SU-DHL-6 (cell line): ENCODE measurements around the gene CUBN.

Experiments
- H2AFZ ChIP-seq: fragments of 200-600 bp; sonication (generic); 2 replicates; pipeline ENCODE4 v1.6.1; 2014; ENCODE audit warnings: low read depth, mild to moderate bottlenecking, moderate library complexity, mixed read lengths, antibody characterized with exemption, low read length; ENCODE audit not compliant: severe bottlenecking
- H3F3A ChIP-seq: fragments of 200-600 bp; shearing (Covaris generic); 2 replicates; pipeline ENCODE4 v1.6.0; 2016; ENCODE audit warnings: antibody characterized with exemption, mild to moderate bottlenecking; ENCODE audit not compliant: insufficient read depth
- H3K27ac ChIP-seq: fragments of 200-600 bp; sonication (generic); 2 replicates; pipeline ENCODE4 v1.5.1; 2016; ENCODE audit warnings: low read depth, mild to moderate bottlenecking, low read length, moderate library complexity, mixed read lengths
- H3K27me3 ChIP-seq: fragments of 200-600 bp; sonication (generic), shearing (Covaris generic); 2 replicates; pipeline ENCODE4 v1.6.0; 2014; ENCODE audit warnings: mild to moderate bottlenecking, low read length
- H3K36me3 ChIP-seq: fragments of 200-600 bp; sonication (generic); 2 replicates; pipeline ENCODE4 v1.6.1; 2014; ENCODE audit warnings: mild to moderate bottlenecking, low read length, mixed read lengths
- H3K4me2 ChIP-seq: fragments of 300-600, 200-600 bp; shearing (Covaris generic), sonication (generic); 2 replicates; pipeline ENCODE4 v1.6.0; 2014; ENCODE audit warnings: low read length, low read depth, mild to moderate bottlenecking; ENCODE audit not compliant: poor library complexity, severe bottlenecking
- H3K4me3 ChIP-seq: fragments of 200-600 bp; sonication (generic); 2 replicates; pipeline ENCODE4 v1.5.1; 2014; ENCODE audit warnings: antibody characterized with exemption, low read length, mild to moderate bottlenecking, mixed read lengths; ENCODE audit not compliant: insufficient read depth, poor library complexity, severe bottlenecking
- H3K79me2 ChIP-seq: fragments of 200-600 bp; sonication (generic); 2 replicates; pipeline ENCODE4 v1.6.1; 2014; ENCODE audit warnings: mild to moderate bottlenecking, low read length, moderate library complexity; ENCODE audit not compliant: insufficient read depth
- H3K9ac ChIP-seq: fragments of 200-600 bp; sonication (generic); 2 replicates; pipeline ENCODE4 v1.7.0; 2014; ENCODE audit warnings: mild to moderate bottlenecking, low read length
- H3K9me2 ChIP-seq: fragments of 200-600 bp; sonication (generic); replicated peaks from 2 replicates; pipeline ENCODE4 v1.6.1; 2014; ENCODE audit warnings: low read length; ENCODE audit not compliant: insufficient read depth
- H3K9me3 ChIP-seq: fragments of 200-600 bp; sonication (generic); 2 replicates; pipeline ENCODE4 v1.6.1; 2014; ENCODE audit warnings: low read length, mixed read lengths; ENCODE audit not compliant: insufficient read depth
- H4K20me1 ChIP-seq: fragments of 200-600 bp; sonication (generic); 2 replicates; pipeline ENCODE4 v1.6.1; 2014; ENCODE audit warnings: low read depth, mild to moderate bottlenecking, antibody characterized with exemption, low read length, moderate library complexity, mixed read lengths
- EZH2phosphoT487 ChIP-seq: fragments of 200-600 bp; sonication (generic), shearing (Covaris generic); conservative IDR thresholded peaks from 2 replicates; pipeline ENCODE4 v1.6.1; 2018; ENCODE audit warnings: mild to moderate bottlenecking, antibody characterized with exemption, low read length, moderate library complexity, mixed read lengths
- TF ChIP-seq, protein P1 (sequence below): fragments of 200-600 bp; sonication (generic); IDR thresholded peaks from one replicate; pipeline ENCODE4 v1.5.1; 2017; ENCODE audit warnings: antibody characterized with exemption, mild to moderate bottlenecking, low read length, moderate library complexity; ENCODE audit not compliant: insufficient read depth, poor library complexity, severe bottlenecking

The CUBN gene

DNA sequence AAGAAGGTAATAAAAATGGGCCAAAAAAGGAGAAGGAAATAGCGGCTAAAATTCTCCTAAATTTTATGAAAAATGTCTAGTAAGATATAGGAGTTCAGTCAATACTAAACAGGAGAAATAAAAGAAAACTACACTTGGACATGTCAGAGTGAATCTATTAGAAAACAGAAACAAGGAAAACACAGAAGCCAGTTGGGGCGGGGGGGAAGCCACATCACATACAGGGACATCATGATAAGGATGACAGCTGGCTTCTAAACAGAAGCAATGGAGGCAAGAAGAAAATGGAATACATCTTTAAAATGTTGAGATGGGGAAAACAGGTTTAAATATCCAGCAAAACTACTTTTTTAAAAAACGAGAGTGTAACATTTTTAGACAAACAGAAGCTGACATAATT lies 77.8 kb downstream of the CUBN start:
- Histone ChIP-seq H3K27me3 (no peaks in the 10 kb centered on the region), H3K79me2 (no peaks in the 10 kb centered on the region), H3K4me2 (no peak overlapping the region), H2AFZ (no peak overlapping the region), H3F3A (no peaks in the 10 kb centered on the region), H3K9me3 (no peaks in the 10 kb centered on the region), H4K20me1 (no peaks in the 10 kb centered on the region), H3K9ac (no peak overlapping the region), H3K27ac (no peak overlapping the region), H3K9me2 (no peaks in the 10 kb centered on the region), H3K4me3 (no peak overlapping the region), H3K36me3 (no peaks in the 10 kb centered on the region)
- TF ChIP-seq EZH2phosphoT487 = no peak
- TF ChIP-seq, protein P1, sequence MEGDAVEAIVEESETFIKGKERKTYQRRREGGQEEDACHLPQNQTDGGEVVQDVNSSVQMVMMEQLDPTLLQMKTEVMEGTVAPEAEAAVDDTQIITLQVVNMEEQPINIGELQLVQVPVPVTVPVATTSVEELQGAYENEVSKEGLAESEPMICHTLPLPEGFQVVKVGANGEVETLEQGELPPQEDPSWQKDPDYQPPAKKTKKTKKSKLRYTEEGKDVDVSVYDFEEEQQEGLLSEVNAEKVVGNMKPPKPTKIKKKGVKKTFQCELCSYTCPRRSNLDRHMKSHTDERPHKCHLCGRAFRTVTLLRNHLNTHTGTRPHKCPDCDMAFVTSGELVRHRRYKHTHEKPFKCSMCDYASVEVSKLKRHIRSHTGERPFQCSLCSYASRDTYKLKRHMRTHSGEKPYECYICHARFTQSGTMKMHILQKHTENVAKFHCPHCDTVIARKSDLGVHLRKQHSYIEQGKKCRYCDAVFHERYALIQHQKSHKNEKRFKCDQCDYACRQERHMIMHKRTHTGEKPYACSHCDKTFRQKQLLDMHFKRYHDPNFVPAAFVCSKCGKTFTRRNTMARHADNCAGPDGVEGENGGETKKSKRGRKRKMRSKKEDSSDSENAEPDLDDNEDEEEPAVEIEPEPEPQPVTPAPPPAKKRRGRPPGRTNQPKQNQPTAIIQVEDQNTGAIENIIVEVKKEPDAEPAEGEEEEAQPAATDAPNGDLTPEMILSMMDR = no peak

DNA sequence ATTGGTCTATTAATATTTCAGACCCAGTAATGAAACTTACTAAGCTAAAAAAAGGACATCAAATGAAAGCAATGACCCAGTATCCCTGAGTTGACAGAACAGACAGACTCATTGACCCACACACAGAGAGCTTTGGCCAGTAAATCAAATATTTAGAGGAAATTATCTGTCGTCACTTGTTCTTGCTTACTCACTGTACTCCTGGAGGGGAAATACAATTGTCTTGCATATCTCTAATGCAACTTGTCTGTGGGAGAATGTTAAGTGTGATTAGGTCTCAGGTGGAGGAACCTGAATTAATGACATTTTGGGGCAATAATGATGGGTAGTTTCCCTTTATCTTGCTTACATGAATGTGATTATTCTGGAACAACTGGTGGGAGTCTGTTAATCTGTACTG lies 80.4 kb downstream of the CUBN start:
- Histone ChIP-seq H3K4me2 (no peak overlapping the region), H3F3A (no peaks in the 10 kb centered on the region), H3K79me2 (no peaks in the 10 kb centered on the region), H3K9me2 (no peaks in the 10 kb centered on the region), H3K27me3 (no peaks in the 10 kb centered on the region), H3K27ac (no peak overlapping the region), H3K9ac (no peak overlapping the region), H3K9me3 (no peaks in the 10 kb centered on the region), H3K36me3 (no peaks in the 10 kb centered on the region), H3K4me3 (no peak overlapping the region), H4K20me1 (no peaks in the 10 kb centered on the region), H2AFZ (no peak overlapping the region)
- TF ChIP-seq, protein P1 = no peak
- TF ChIP-seq EZH2phosphoT487 = no peak

DNA sequence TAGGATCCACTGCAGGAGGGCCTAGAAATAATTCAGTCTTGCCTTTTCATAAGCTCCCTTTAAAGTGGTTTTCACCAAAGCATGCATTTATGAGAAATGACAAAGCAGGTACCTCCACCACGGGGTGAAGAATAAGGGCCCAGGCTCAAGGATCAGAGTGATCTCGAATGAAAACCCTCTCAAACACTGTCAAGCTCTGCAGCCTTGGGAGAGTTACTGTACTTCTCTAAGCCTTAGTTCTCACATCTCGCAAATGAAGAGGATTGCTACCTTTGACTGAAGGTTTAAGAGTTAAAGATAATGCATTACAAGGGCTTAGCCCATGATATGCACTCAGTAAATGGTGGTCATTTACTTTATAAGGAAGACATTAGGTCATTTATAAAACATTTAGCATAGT lies 81.7 kb downstream of the CUBN start:
- TF ChIP-seq EZH2phosphoT487 = no peak
- TF ChIP-seq, protein P1 = no peak
- Histone ChIP-seq H2AFZ (no peak overlapping the region), H3K36me3 (no peaks in the 10 kb centered on the region), H3K79me2 (no peaks in the 10 kb centered on the region), H3F3A (no peaks in the 10 kb centered on the region), H3K4me3 (no peak overlapping the region), H3K4me2 (no peak overlapping the region), H3K9me2 (no peaks in the 10 kb centered on the region), H3K27me3 (no peaks in the 10 kb centered on the region), H3K9ac (no peak overlapping the region), H3K9me3 (no peaks in the 10 kb centered on the region), H4K20me1 (no peaks in the 10 kb centered on the region), H3K27ac (no peak overlapping the region)
